K562 (cell line): ENCODE results near the gene SCAPER. TPM values are rescaled to one million over a fixed set of nuclear protein-coding genes. Genes with fewer than 3 reads are reported as not detected.
A peak's percentile ranks its signal among the peaks of the same experiment; 100 is the strongest.

Experiments used
- ATAC-seq: fragments of 200-7000 bp; cut with Tn5 transposase; 3 replicates; pipeline ENCODE4 v1.9.1; 2020; ENCODE audit warnings: moderate library complexity
- BruUV-seq: library from RNA; stranded (reverse); fragments of 400-500 nt; replicated peaks from 2 replicates; lab custom pipeline; 2021; lab: Mats Ljungman, UMichigan
- CTCF ChIA-PET: fragments of 300-600 bp; formaldehyde crosslinking; extraction: SDS; loops from one replicate; lab custom pipeline; 2021; ENCODE audit warnings: low intra/inter-chr PET ratio; lab: Yijun Ruan, JAX
- POLR2A ChIA-PET: fragments of 300-600, 350-650 bp; sonication (Branson Sonifier 250); formaldehyde crosslinking; extraction: SDS; loops from one replicate; lab custom pipeline; 2021; ENCODE audit warnings: antibody characterized with exemption, inconsistent platforms; lab: Yijun Ruan, JAX
- DNase-seq, 4 experiments: peaks; one replicate each; pipeline versions ENCODE4 v3.0.0 to v3.0.0-alpha.2; 2011 to 2018; ENCODE audit warnings: low spot score in 3 of 4, mixed read lengths in 3 of 4; ENCODE audit errors: extremely low read depth in 1 of 4
- FAIRE-seq: peaks from 2 replicates; lab custom pipeline; 2011; peaks lifted over from hg19 to GRCh38; lab: Jason Lieb, UNC
- H2AFZ ChIP-seq: 2 replicates; pipeline ENCODE4 v1.6.0; 2011; ENCODE audit warnings: low read depth, low read length, control low read depth, inconsistent platforms
- H3K27ac ChIP-seq: fragments of 200-600 bp; 3 replicates; pipeline ENCODE4 v1.8.0; 2011; ENCODE audit warnings: low read depth, mild to moderate bottlenecking, control low read depth, inconsistent platforms, low read length, moderate library complexity, mixed read lengths; ENCODE audit errors: extremely low read depth
- H3K27me3 ChIP-seq, 2 experiments: fragments of 300-600 bp in 1 of 2; 2 replicates in 1 of 2; 3 replicates in 1 of 2; pipeline versions ENCODE4 v1.6.0 to v1.8.0; 2011; ENCODE audit warnings: inconsistent platforms in 2 of 2, low read length in 2 of 2, mild to moderate bottlenecking in 1 of 2, mixed read lengths in 1 of 2, moderate library complexity in 1 of 2; ENCODE audit not compliant: control insufficient read depth in 2 of 2, insufficient read depth in 2 of 2
- H3K36me3 ChIP-seq: fragments of 300-600 bp; 3 replicates; pipeline ENCODE4 v1.8.0; 2011; ENCODE audit warnings: mild to moderate bottlenecking, low read length, inconsistent platforms; ENCODE audit not compliant: control insufficient read depth, insufficient read depth
- H3K4me1 ChIP-seq, 2 experiments: fragments of 200-600 bp in 1 of 2; replicated peaks in 1 of 2; 2 replicates in 1 of 2; 3 replicates in 1 of 2; pipeline versions ENCODE4 v1.5.1 to v1.8.0; 2011; ENCODE audit warnings: inconsistent platforms in 2 of 2, low read length in 2 of 2, mild to moderate bottlenecking in 1 of 2, mixed read lengths in 1 of 2, moderate library complexity in 1 of 2; ENCODE audit not compliant: control insufficient read depth in 2 of 2, insufficient read depth in 2 of 2
- H3K4me2 ChIP-seq: 2 replicates; pipeline ENCODE4 v1.6.1; 2011; ENCODE audit warnings: low read length, control low read depth, inconsistent platforms, mixed read lengths; ENCODE audit not compliant: insufficient read depth
- H3K4me3 ChIP-seq: fragments of 200-600 bp; sonication (generic), shearing (Covaris generic); 2 replicates; pipeline ENCODE4 v1.5.1; 2016; ENCODE audit warnings: control low read depth, inconsistent platforms
- H3K79me2 ChIP-seq: fragments of 200-600 bp; 3 replicates; pipeline ENCODE4 v1.8.0; 2011; ENCODE audit warnings: low read length, inconsistent platforms; ENCODE audit not compliant: control insufficient read depth, insufficient read depth
- H3K9ac ChIP-seq, 2 experiments: 2 replicates each; pipeline versions ENCODE4 v1.6.0 to v1.6.1; 2011; ENCODE audit warnings: low read depth in 2 of 2, low read length in 2 of 2, control low read depth in 1 of 2, inconsistent platforms in 1 of 2, mild to moderate bottlenecking in 1 of 2, mixed read lengths in 1 of 2; ENCODE audit not compliant: insufficient read depth in 1 of 2
- H3K9me1 ChIP-seq: one replicate; pipeline ENCODE4 v1.6.0; 2011; ENCODE audit warnings: inconsistent platforms, mild to moderate bottlenecking, low read length, moderate library complexity; ENCODE audit not compliant: control insufficient read depth, insufficient read depth
- H3K9me3 ChIP-seq: replicated peaks from 2 replicates; pipeline ENCODE4 v1.5.1; 2011; ENCODE audit warnings: low read depth, low read length, inconsistent platforms; ENCODE audit not compliant: control insufficient read depth, insufficient read depth
- H4K20me1 ChIP-seq: replicated peaks from 2 replicates; pipeline ENCODE4 v1.6.1; 2011; ENCODE audit warnings: low read length, inconsistent platforms, mixed read lengths; ENCODE audit not compliant: control insufficient read depth, insufficient read depth
- BRF2 ChIP-seq: IDR thresholded peaks from 3 replicates; pipeline ENCODE4 v1.6.1; 2011; ENCODE audit warnings: borderline replicate concordance, mild to moderate bottlenecking; ENCODE audit not compliant: insufficient read length, insufficient read depth
- CREBBP ChIP-seq: IDR thresholded peaks from one replicate; pipeline ENCODE4 v1.6.1; 2012; ENCODE audit warnings: low read depth, mild to moderate bottlenecking, control low read depth, inconsistent platforms, low read length
- FOXJ2 ChIP-seq: fragments of 200-800 bp; sonication (Bioruptor generic); IDR thresholded peaks from 2 replicates; pipeline ENCODE4 v1.6.1; 2016; ENCODE audit warnings: missing genetic modification characterization, missing compliant biosample characterization
- MCM2 ChIP-seq: fragments of 450-650 bp; IDR thresholded peaks from 2 replicates; pipeline ENCODE4 v1.6.1; 2017; ENCODE audit warnings: low read depth, mild to moderate bottlenecking
- MTA2 ChIP-seq: fragments of 450-650 bp; IDR thresholded peaks from 2 replicates; pipeline ENCODE4 v1.6.1; 2016; ENCODE audit warnings: low read depth
- PURB ChIP-seq: sonication (generic); formaldehyde crosslinking; IDR thresholded peaks from 2 replicates; pipeline ENCODE4 v1.9.0; 2021; ENCODE audit warnings: low read depth, mild to moderate bottlenecking, missing genetic modification reagents
- THRB ChIP-seq: fragments of 450-650 bp; formaldehyde crosslinking; conservative IDR thresholded peaks from 2 replicates; pipeline ENCODE4 v1.4.0; 2022; ENCODE audit warnings: mild to moderate bottlenecking, missing genetic modification characterization
- ZSCAN32 ChIP-seq: fragments of 450-650 bp; formaldehyde crosslinking; IDR thresholded peaks from 2 replicates; pipeline ENCODE4 v1.4.0; 2020; ENCODE audit warnings: mild to moderate bottlenecking, moderate library complexity
- WGBS: fragments of 100-300 bp; shearing (Covaris generic); methylation state at CpG from one replicate; pipeline ENCODE4 v1.1.6; 2016; ENCODE audit warnings: low coverage, mixed read lengths; ENCODE audit not compliant: insufficient coverage; ENCODE audit errors: missing lambda C conversion rate; 5-methylcytosine and 5-hydroxymethylcytosine counted together
- in situ Hi-C: fragments of 300-500 bp; cut with MboI; formaldehyde crosslinking; loops from 4 replicates; pipeline ENCODE4 v1.15.0; 2018; ENCODE audit warnings: inconsistent platforms, mixed read lengths
- intact Hi-C: fragments of 100-400 bp; cut with micrococcal nuclease; formaldehyde crosslinking; loops from 2 replicates; pipeline ENCODE4 v1.14.2; 2022
- polyA plus RNA-seq, 8 experiments: library from polyadenylated mRNA; depleted of rRNA in 4 of 8; stranded (reverse) in 5 of 8; unstranded in 3 of 8; fragments of >200 nt; fragmentation: Nextera tagmentation in 2 of 8; fragmentation: Illumina TruSeq in 1 of 8; extraction: Ambion mirVana in 2 of 8; extraction: Trizol in 1 of 8; gene quantifications; 2 replicates each; pipeline versions ENCODE4 v1.2.1 to v1.2.3, GENCODE V29; 2011 to 2014; ENCODE audit warnings: inconsistent platforms in 1 of 8, missing spikeins in 1 of 8
- total RNA-seq, 7 experiments: library from RNA; depleted of rRNA in 6 of 7; stranded (reverse); fragments of >200 nt in 6 of 7; fragmentation: Illumina TruSeq in 2 of 7; extraction: Trizol in 2 of 7; gene quantifications; 2 replicates each; pipeline versions ENCODE4 v1.2.1 to v1.2.3, GENCODE V29; 2011 to 2021; ENCODE audit warnings: low replicate concordance in 1 of 7
- TF ChIP-seq, protein P1 (sequence below), 3 experiments: IDR thresholded peaks in 2 of 3; conservative IDR thresholded peaks in 1 of 3; 2 replicates each; pipeline ENCODE4 v1.5.1; 2011 to 2012; ENCODE audit warnings: low read length in 3 of 3, mild to moderate bottlenecking in 3 of 3, control low read depth in 2 of 3, improper control_type of control experiment in 1 of 3, inconsistent platforms in 1 of 3, low read depth in 1 of 3, mixed read lengths in 1 of 3, moderate library complexity in 1 of 3; ENCODE audit not compliant: insufficient read depth in 2 of 3

The SCAPER gene
- total and polyA plus RNA-seq, 9 of the 15 experiments (the other 6 are each of a cell fraction or from before 2014, with no cell fraction given), result 1.3 to 5.7 (median 3.2) TPM

DNA sequence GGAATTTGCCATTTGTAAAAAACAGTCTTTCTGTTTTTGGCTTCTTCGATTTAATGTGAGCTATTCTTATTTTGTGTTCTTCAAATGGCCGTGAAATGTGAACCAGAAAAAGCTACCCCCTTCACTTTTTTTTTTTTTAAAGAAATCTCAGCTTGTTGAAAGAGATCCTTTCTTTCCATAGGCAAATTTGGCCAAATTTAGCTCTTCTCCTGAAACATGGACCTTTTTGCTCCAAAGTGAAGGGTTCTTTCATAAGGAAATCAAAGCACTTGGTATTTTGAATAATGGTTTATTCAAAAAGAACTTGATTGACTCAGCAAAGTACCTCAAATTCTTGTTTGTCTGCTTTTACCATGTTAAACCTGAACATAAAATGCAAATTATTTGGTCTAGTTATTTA lies 36.5 kb upstream of the SCAPER start:
- no peak overlapping the region for H3K4me3 ChIP-seq
- ATAC-seq (no peak), DNase-seq (no peak), FAIRE-seq (peak; percentile 73)
- H3K4me1 ChIP-seq, result no peaks in the 10 kb centered on the region
- intact Hi-C loops, result no loop called here
- H3K79me2 ChIP-seq, result no peaks in the 10 kb centered on the region
- ChIA-PET CTCF (no interaction called here), POLR2A (interaction anchor here (0.5 to 0.8 kb wide), 4 partner anchors 91 to 1026 kb away, joined by 3 to 4 read pairs (median 3); no protein-coding TSS in a partner anchor)
- no peaks in the 10 kb centered on the region for H3K9me1 ChIP-seq
- TF ChIP-seq FOXJ2 (tag) (no peak), ZSCAN32 (CRISPR knock-in tag) (no peak), MTA2 (no peak), CREBBP (no peak), THRB (CRISPR knock-in tag) (no peak), BRF2 (no peak), PURB (CRISPR knock-in tag) (no peak), MCM2 (no peak)
- TF ChIP-seq, protein P1, sequence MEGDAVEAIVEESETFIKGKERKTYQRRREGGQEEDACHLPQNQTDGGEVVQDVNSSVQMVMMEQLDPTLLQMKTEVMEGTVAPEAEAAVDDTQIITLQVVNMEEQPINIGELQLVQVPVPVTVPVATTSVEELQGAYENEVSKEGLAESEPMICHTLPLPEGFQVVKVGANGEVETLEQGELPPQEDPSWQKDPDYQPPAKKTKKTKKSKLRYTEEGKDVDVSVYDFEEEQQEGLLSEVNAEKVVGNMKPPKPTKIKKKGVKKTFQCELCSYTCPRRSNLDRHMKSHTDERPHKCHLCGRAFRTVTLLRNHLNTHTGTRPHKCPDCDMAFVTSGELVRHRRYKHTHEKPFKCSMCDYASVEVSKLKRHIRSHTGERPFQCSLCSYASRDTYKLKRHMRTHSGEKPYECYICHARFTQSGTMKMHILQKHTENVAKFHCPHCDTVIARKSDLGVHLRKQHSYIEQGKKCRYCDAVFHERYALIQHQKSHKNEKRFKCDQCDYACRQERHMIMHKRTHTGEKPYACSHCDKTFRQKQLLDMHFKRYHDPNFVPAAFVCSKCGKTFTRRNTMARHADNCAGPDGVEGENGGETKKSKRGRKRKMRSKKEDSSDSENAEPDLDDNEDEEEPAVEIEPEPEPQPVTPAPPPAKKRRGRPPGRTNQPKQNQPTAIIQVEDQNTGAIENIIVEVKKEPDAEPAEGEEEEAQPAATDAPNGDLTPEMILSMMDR (IDR thresholded peaks at IDR 0.05 in 2 of 3, conservative IDR thresholded peaks at IDR 0.05 in 1 of 3; ENCODE audit: insufficient read depth in 2 of 3, low read depth in 1 of 3, low read length in 3 of 3), result no peak
- H3K36me3 ChIP-seq, result peaks cover 48% of the 10 kb centered on the region; the same call in 2 of the 3 replicates
- no peak overlapping the region for H3K4me2 ChIP-seq
- no peaks in the 10 kb centered on the region; the same call in 1 of the 2 replicates for H4K20me1 ChIP-seq
- in situ Hi-C loops, result no loop called here
- no peak overlapping the region for H3K27ac ChIP-seq
- no peak overlapping the region for H2AFZ ChIP-seq
- BruUV-seq, result no TSS peak
- no peaks in the 10 kb centered on the region for H3K27me3 ChIP-seq
- no peak overlapping the region for H3K9ac ChIP-seq
- WGBS, result 96% methylated on average over 2 of the region's 2 CpGs
- H3K9me3 ChIP-seq, result no peaks in the 10 kb centered on the region
